Heart left ventricle (tissue), 13 donors: ENCODE results near the gene CLDN24.

ENCODE experiments used
- POLR2A ChIP-seq, 2 donors: fragments of 450-650 bp; IDR thresholded peaks; one replicate each; pipeline ENCODE4 v1.6.1; 2017; ENCODE audit warnings: antibody characterized with exemption in 2 of 2, mild to moderate bottlenecking in 2 of 2, moderate library complexity in 2 of 2
- TF ChIP-seq, protein P1 (sequence below), 12 donors: fragments of 200-600 bp; sonication (generic) in 4 of 12; IDR thresholded peaks; one replicate each; pipeline versions ENCODE4 v1.5.0 to v1.8.0; 2018 to 2022; ENCODE audit warnings: antibody characterized with exemption in 12 of 12, mild to moderate bottlenecking in 5 of 12
- donor health status: ischemic (EF 13 %, LVEDD 7.1; RV severe dilation, severe dysfunction).
- donor health status: DM: no; HTN: yes; CAD: no.
- donor health status: DM: no; HTN: no; CAD: no.
- donor health status: ischemic (EF 25% LVEDD 6.9; RV normal size, moderate dysfunction).
- donor health status: ischemic (EF 25% LVEDD 5.7; RV mildly dilated, moderate dysfunction).
- donor health status: ischemic (EF 35%, LVEDD 5.7; RV mildly dilated, moderate dysfunction).
- donor health status: nonischemic (EF 11% LVEDD 7.7; RV severe dilation, severe dysfunction).
- donor health status: DM: yes; HTN: yes; CAD: no.
- donor health status: PGD.
- donor health status: ischemic (EF 29% LVEDD 5.4; RV normal size, mild dysfunction).
- donor health status: nonischemic (EF 23%, LVEDD 6.1; RV moderate dilation, normal function).

DNA sequence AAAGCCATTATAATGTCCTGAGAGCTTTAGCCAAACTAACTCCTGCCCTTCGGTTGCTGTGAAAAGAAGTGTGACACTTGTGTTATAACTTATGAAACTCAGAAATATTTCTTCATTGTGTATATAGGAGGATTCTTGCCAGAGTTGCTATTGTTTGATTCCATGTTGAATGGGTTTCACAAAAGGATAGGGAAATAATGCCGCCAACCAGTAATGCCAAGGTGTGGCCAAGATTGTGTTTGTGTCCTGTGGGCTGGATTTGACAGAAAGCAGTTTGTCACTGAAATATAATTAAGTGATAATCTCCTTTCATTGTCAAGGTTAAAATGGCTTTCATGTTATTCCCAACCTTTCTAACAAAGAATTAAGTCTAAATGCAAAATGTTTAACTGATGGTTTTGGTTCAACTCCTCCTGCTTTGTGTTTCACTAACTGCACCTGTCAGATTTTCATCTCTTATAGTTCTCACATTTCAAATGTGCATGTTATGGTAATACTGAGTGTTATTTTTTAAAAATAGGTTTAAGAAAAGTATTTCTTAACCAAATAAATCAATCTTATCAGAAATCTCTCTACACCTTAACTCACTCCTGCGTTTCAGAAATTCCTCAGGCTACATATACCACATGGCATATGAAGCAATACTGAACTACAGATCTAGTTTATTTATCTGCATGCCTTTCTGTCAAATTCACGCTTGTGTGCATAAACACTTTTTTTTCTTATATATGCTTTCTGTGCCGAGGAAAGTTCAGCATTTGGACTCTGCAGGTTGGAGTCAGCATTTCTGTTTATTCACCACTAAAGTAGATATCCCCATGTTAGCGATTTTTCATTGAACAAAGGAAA, 1.8 kb downstream of the CLDN24 start, which contains the start of gene CLDN22:
- TF ChIP-seq, protein P1, sequence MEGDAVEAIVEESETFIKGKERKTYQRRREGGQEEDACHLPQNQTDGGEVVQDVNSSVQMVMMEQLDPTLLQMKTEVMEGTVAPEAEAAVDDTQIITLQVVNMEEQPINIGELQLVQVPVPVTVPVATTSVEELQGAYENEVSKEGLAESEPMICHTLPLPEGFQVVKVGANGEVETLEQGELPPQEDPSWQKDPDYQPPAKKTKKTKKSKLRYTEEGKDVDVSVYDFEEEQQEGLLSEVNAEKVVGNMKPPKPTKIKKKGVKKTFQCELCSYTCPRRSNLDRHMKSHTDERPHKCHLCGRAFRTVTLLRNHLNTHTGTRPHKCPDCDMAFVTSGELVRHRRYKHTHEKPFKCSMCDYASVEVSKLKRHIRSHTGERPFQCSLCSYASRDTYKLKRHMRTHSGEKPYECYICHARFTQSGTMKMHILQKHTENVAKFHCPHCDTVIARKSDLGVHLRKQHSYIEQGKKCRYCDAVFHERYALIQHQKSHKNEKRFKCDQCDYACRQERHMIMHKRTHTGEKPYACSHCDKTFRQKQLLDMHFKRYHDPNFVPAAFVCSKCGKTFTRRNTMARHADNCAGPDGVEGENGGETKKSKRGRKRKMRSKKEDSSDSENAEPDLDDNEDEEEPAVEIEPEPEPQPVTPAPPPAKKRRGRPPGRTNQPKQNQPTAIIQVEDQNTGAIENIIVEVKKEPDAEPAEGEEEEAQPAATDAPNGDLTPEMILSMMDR (IDR thresholded peaks at IDR 0.05) = no peak
- no peak for TF ChIP-seq POLR2A (IDR thresholded peaks at IDR 0.05)
